SH-SY5Y (cell line): ENCODE data around the gene PRDX5.

Source experiments
- GATA2 ChIP-seq: IDR thresholded peaks from 2 replicates; pipeline ENCODE4 v1.6.1; 2011; ENCODE audit warnings: mild to moderate bottlenecking, low read depth, low read length
- GATA3 ChIP-seq: IDR thresholded peaks from 2 replicates; pipeline ENCODE4 v1.6.1; 2011; ENCODE audit warnings: low read depth, mild to moderate bottlenecking, low read length, moderate library complexity

DNA sequence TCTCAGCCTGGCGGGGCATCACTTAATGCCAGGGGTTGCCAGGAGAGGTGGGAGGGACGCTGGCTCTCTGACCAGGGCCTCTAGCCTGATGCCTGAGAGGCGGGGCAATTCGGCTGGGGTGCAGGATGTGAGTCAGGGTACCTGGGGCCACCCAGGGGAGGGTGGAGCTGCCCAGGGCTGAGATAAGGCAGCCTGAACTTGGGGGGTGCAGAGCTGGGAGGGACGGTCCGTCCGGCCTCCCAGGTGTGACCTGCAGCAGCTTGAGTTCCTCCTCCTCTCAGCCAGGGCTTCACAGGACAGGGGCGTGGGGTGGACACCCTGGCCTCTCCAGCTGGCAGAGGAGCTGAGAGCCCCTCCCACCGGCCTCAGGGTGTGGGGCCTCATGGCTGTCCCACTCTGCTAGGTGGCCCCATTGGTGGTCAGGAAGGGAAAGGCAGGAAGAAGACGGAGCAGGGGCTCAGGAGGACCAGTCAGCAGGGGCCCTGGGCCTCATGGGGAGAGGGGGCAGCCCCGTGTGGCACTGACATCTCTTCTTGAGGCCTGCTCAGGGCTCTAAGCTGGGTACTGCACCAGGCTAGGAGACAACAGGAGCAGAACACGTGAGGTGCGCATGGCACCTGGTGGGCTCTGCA lies 40.1 kb downstream of the PRDX5 start:
- TF ChIP-seq GATA3 = no peak
- no peak for TF ChIP-seq GATA2
